OCI-LY7 (cell line): Measurements from ENCODE around the gene MYOZ2. TPM values are rescaled to one million over a fixed set of nuclear protein-coding genes. Genes with fewer than 3 reads are reported as not detected.

Source experiments
- BruUV-seq: library from RNA; stranded (reverse); fragments of 400-500 nt; replicated peaks from 2 replicates; lab custom pipeline; 2021; lab: Mats Ljungman, UMichigan
- CTCF ChIA-PET: fragments of 300-600 bp; sonication (Branson Sonifier 250); formaldehyde crosslinking; loops from one replicate; lab custom pipeline; 2022; ENCODE audit warnings: antibody characterized with exemption; ENCODE audit not compliant: unreplicated experiment; lab: Charles Lee
- POLR2A ChIA-PET: fragments of 300-600 bp; sonication (Branson Sonifier 250); formaldehyde crosslinking; loops from one replicate; lab custom pipeline; 2022; ENCODE audit warnings: antibody characterized with exemption; lab: Charles Lee
- DNase-seq: peaks from one replicate; pipeline ENCODE4 v3.0.0-alpha.2; 2015; ENCODE audit warnings: low spot score
- H2AFZ ChIP-seq: fragments of 200-600 bp; sonication (generic), shearing (Covaris generic); 2 replicates; pipeline ENCODE4 v1.6.1; 2014; ENCODE audit warnings: mild to moderate bottlenecking, antibody characterized with exemption, low read length, moderate library complexity
- H3K27ac ChIP-seq: fragments of 200-600 bp; sonication (generic); 2 replicates; pipeline ENCODE4 v1.5.1; 2014; ENCODE audit warnings: mixed run types, low read depth, mild to moderate bottlenecking, moderate library complexity, low read length, inconsistent platforms; ENCODE audit not compliant: poor library complexity, severe bottlenecking
- H3K36me3 ChIP-seq: fragments of 200-600 bp; sonication (generic); 2 replicates; pipeline ENCODE4 v1.6.1; 2014; ENCODE audit warnings: mild to moderate bottlenecking, antibody characterized with exemption, low read length, moderate library complexity, mixed read lengths; ENCODE audit not compliant: insufficient read depth
- H3K4me1 ChIP-seq: fragments of 200-600 bp; sonication (generic); 2 replicates; pipeline ENCODE4 v1.5.1; 2014; ENCODE audit warnings: mild to moderate bottlenecking, low read length; ENCODE audit not compliant: insufficient read depth, poor library complexity, severe bottlenecking
- H3K4me2 ChIP-seq: fragments of 200-600 bp; sonication (generic); 2 replicates; pipeline ENCODE4 v1.6.1; 2014; ENCODE audit warnings: mild to moderate bottlenecking, low read length
- H3K4me3 ChIP-seq: fragments of 200-600 bp; sonication (generic); 2 replicates; pipeline ENCODE4 v1.5.1; 2014; ENCODE audit warnings: mild to moderate bottlenecking, low read depth, low read length; ENCODE audit not compliant: poor library complexity, severe bottlenecking
- H3K79me2 ChIP-seq: fragments of 200-600 bp; sonication (generic); 2 replicates; pipeline ENCODE4 v1.6.1; 2016; ENCODE audit warnings: low read depth, mild to moderate bottlenecking, low read length, moderate library complexity, mixed read lengths; ENCODE audit not compliant: insufficient read depth
- H3K9me2 ChIP-seq: fragments of 200-600 bp; sonication (generic); 2 replicates; pipeline ENCODE4 v1.6.1; 2016; ENCODE audit warnings: mild to moderate bottlenecking, low read length, mixed read lengths; ENCODE audit not compliant: insufficient read depth
- H3K9me3 ChIP-seq: fragments of 200-600 bp; sonication (generic); 2 replicates; pipeline ENCODE4 v1.6.1; 2014; ENCODE audit warnings: mild to moderate bottlenecking, mixed run types, low read length, mixed read lengths
- H4K20me1 ChIP-seq: fragments of 200-600 bp; sonication (generic); 2 replicates; pipeline ENCODE4 v1.6.1; 2014; ENCODE audit warnings: mild to moderate bottlenecking, antibody characterized with exemption, low read length, moderate library complexity, mixed read lengths; ENCODE audit not compliant: insufficient read depth
- CTCF ChIP-seq: fragments of 200-600 bp; sonication (generic); conservative IDR thresholded peaks from 2 replicates; pipeline ENCODE4 v1.5.1; 2014; ENCODE audit warnings: mild to moderate bottlenecking, antibody characterized with exemption, low read length, moderate library complexity, mixed read lengths
- EZH2phosphoT487 ChIP-seq: fragments of 200-600 bp; sonication (generic); IDR thresholded peaks from 2 replicates; pipeline ENCODE4 v1.6.1; 2018; ENCODE audit warnings: low read depth, borderline replicate concordance, mild to moderate bottlenecking, mixed run types, antibody characterized with exemption, low read length, moderate library complexity, mixed read lengths
- intact Hi-C: fragments of 100-400 bp; cut with micrococcal nuclease; formaldehyde crosslinking; loops from one replicate; pipeline ENCODE4 v1.10.0; 2022; ENCODE audit not compliant: unreplicated experiment
- total RNA-seq, 2 experiments: library from RNA; depleted of rRNA in 1 of 2; stranded (reverse); fragments of >200 nt in 1 of 2; shearing (Covaris generic) in 1 of 2; gene quantifications; 2 replicates each; pipeline ENCODE4 v1.2.3, GENCODE V29; 2014 to 2022

Gene MYOZ2
- total RNA-seq, 2 experiments from 2014 or later, result not detected

- H4K20me1 ChIP-seq, result no peaks in the 10 kb centered on the region
- no peaks in the 10 kb centered on the region for H3K9me2 ChIP-seq
- H3K4me3 ChIP-seq, result peak within 1 kb of the TSS; percentile 73
- peak within 1 kb of the TSS; percentile 76 for H3K27ac ChIP-seq
- intact Hi-C loops, result loop anchor here (1.0 to 5.0 kb wide), 7 partner anchors 72 to 450 kb away; partner anchors contain the start of genes PDE5A and SEC24D
- peaks cover 23% of the 10 kb centered on the region for H3K4me1 ChIP-seq
- H3K79me2 ChIP-seq, result peaks cover 24% of the 10 kb centered on the region; the same call in 1 of the 2 replicates
- peak; percentile 95 for DNase-seq
- ChIA-PET POLR2A (interaction anchor here (0.7 to 2.2 kb wide), 14 partner anchors 9 to 1660 kb away, joined by 3 to 14 read pairs (median 3); a partner anchor contains a TSS), CTCF (interaction anchor here (0.6 to 1.6 kb wide), 3 partner anchors 21 to 88 kb away, joined by 3 read pairs; a partner anchor contains a TSS)
- peak within 1 kb of the TSS; percentile 96 for H2AFZ ChIP-seq
- H3K4me2 ChIP-seq, result peak within 1 kb of the TSS; percentile 73
- TF ChIP-seq CTCF, result no peak
- TF ChIP-seq EZH2phosphoT487, result no peak
- BruUV-seq, result no TSS peak
- peaks cover 3% of the 10 kb centered on the region; the same call in 1 of the 2 replicates for H3K36me3 ChIP-seq
- H3K9me3 ChIP-seq, result no peaks in the 10 kb centered on the region
These were observed 76.8 kb downstream of the MYOZ2 start, which contains the start of gene USP53 for GRCh38 chr4:119212234-119212963. USP53 (plus strand) TSS chr4:119212713; CDS start chr4:119239760, 27,047 bp downstream.

- ChIA-PET POLR2A (interaction anchor here (0.6 to 2.2 kb wide), 13 partner anchors 8 to 1659 kb away, joined by 3 to 14 read pairs (median 4); a partner anchor contains a TSS), CTCF (interaction anchor here (0.6 to 1.6 kb wide), 3 partner anchors 20 to 87 kb away, joined by 3 read pairs; a partner anchor contains a TSS)
- TF ChIP-seq EZH2phosphoT487 (no peak), CTCF (peak; percentile 70)
- intact Hi-C loops, result loop anchor here (1.0 to 5.0 kb wide), 7 partner anchors 72 to 451 kb away; partner anchors contain the start of genes PDE5A and SEC24D
- peak; percentile 85 for DNase-seq
- peaks cover 24% of the 10 kb centered on the region; the same call in 1 of the 2 replicates for H3K79me2 ChIP-seq
- BruUV-seq, result no TSS peak
- H3K9me3 ChIP-seq, result no peaks in the 10 kb centered on the region
- no peaks in the 10 kb centered on the region for H3K9me2 ChIP-seq
- peak overlapping the region; percentile 73 for H3K4me2 ChIP-seq
- peak overlapping the region; percentile 96 for H2AFZ ChIP-seq
- H3K36me3 ChIP-seq, result peaks cover 10% of the 10 kb centered on the region; the same call in 1 of the 2 replicates
- H3K4me1 ChIP-seq, result peaks cover 23% of the 10 kb centered on the region
- H3K27ac ChIP-seq, result peak overlapping the region; percentile 76
- H4K20me1 ChIP-seq, result no peaks in the 10 kb centered on the region
- H3K4me3 ChIP-seq, result peak overlapping the region; percentile 73
These were observed 77.5 kb downstream of the MYOZ2 start for GRCh38 chr4:119212964-119213606.
